Measurements from ENCODE around the gene ACSL3.

Gene ACSL3
- long read RNA-seq, full-length matches to known transcripts: 216 of 277 reads
- long read RNA-seq, partial matches to known transcripts: 22 of 277 reads
- long read RNA-seq, other reads (novel, unspliced or antisense): 39 of 277 reads

DNA sequence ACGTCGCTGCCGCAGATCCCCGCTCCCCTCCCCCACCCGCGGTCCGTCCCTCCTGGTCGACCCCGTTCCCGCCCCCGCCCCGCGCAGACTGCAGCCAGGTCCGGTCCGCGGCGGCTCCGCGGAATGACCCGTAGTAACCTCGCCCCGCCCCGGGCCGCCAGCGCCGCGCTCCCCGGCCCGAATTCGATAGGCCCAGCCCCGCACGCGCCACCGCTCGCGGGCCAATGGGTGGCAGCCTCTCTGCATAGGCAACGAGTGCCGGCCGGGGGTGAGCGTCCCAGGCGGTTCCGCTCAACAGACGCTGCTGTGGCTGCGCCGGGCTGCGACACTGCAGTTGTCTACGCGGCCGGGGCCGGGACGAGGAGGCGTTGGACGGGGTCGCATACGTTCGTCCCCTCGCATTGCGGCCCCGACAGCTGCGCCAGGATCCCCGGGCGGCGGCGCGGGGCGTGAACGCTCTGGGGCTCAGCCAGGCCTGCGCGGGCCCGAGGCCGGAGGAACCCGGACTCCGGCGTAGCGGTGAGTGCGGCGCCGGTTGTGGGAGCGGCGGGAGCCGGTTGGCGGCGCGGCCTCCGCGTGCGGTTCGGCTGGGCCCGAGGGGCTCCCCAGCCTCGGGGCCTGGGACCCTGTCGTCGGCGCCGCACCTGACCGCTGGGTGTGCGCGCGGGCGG, at the start of gene ACSL3:
TSS of gene ACSL3 (plus strand) at position 297 of the 671 bp plus-strand sequence. CDS start 47,737 bp downstream, outside the sequence.
- peak within 1 kb of the TSS; percentile 73 for H3K27ac ChIP-seq (replicated peaks)
- TF ChIP-seq SPI1 (IDR thresholded peaks at IDR 0.05; ENCODE audit: borderline replicate concordance, low read depth) (peak; percentile 40; the same call in 1 of the 2 replicates), GABPA (IDR thresholded peaks at IDR 0.05; ENCODE audit: low read depth) (no peak), POLR2AphosphoS5 (IDR thresholded peaks at IDR 0.05; ENCODE audit: low read depth) (peak; percentile 92; the same call in 1 of the 2 replicates)
- TF ChIP-seq, protein P1, sequence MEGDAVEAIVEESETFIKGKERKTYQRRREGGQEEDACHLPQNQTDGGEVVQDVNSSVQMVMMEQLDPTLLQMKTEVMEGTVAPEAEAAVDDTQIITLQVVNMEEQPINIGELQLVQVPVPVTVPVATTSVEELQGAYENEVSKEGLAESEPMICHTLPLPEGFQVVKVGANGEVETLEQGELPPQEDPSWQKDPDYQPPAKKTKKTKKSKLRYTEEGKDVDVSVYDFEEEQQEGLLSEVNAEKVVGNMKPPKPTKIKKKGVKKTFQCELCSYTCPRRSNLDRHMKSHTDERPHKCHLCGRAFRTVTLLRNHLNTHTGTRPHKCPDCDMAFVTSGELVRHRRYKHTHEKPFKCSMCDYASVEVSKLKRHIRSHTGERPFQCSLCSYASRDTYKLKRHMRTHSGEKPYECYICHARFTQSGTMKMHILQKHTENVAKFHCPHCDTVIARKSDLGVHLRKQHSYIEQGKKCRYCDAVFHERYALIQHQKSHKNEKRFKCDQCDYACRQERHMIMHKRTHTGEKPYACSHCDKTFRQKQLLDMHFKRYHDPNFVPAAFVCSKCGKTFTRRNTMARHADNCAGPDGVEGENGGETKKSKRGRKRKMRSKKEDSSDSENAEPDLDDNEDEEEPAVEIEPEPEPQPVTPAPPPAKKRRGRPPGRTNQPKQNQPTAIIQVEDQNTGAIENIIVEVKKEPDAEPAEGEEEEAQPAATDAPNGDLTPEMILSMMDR (IDR thresholded peaks at IDR 0.05; ENCODE audit: insufficient read depth, low read length): no peak
- TF ChIP-seq, protein P2, sequence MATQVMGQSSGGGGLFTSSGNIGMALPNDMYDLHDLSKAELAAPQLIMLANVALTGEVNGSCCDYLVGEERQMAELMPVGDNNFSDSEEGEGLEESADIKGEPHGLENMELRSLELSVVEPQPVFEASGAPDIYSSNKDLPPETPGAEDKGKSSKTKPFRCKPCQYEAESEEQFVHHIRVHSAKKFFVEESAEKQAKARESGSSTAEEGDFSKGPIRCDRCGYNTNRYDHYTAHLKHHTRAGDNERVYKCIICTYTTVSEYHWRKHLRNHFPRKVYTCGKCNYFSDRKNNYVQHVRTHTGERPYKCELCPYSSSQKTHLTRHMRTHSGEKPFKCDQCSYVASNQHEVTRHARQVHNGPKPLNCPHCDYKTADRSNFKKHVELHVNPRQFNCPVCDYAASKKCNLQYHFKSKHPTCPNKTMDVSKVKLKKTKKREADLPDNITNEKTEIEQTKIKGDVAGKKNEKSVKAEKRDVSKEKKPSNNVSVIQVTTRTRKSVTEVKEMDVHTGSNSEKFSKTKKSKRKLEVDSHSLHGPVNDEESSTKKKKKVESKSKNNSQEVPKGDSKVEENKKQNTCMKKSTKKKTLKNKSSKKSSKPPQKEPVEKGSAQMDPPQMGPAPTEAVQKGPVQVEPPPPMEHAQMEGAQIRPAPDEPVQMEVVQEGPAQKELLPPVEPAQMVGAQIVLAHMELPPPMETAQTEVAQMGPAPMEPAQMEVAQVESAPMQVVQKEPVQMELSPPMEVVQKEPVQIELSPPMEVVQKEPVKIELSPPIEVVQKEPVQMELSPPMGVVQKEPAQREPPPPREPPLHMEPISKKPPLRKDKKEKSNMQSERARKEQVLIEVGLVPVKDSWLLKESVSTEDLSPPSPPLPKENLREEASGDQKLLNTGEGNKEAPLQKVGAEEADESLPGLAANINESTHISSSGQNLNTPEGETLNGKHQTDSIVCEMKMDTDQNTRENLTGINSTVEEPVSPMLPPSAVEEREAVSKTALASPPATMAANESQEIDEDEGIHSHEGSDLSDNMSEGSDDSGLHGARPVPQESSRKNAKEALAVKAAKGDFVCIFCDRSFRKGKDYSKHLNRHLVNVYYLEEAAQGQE (IDR thresholded peaks at IDR 0.05; ENCODE audit: insufficient replicate concordance, low read depth): peak; percentile 74
- no peaks in the 10 kb centered on the region for H3K27me3 ChIP-seq (ENCODE audit: insufficient read depth, poor library complexity, severe bottlenecking)
- peak within 1 kb of the TSS; percentile 90 for H3K4me3 ChIP-seq (replicated peaks; ENCODE audit: insufficient read depth, low read length)
- peak; percentile 73 to 94 for DNase-seq (ENCODE audit: low read depth in 1 of 2, low spot score in 1 of 2)

DNA sequence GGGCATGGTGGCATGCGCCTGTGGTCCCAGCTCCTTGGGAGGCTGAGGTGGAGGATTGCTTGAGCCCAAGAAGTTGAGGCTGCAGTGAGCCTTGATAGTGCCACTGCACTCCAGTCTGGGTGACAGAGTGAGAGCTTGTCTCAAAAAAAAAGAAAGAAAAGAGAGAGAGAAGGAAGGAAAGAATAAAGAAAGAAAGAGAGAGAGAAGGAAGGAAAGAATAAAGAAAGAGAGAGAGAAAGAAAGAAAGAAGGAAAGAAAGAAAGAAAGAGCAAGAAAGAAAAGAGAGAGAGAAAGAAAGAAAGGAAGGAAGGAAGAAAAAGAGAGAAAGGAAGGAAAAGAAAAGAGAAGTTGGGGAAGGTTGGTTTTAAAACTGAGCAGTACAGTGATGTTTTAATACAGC, 49.0 kb upstream of the ACSL3 start:
- H3K27me3 ChIP-seq (ENCODE audit: insufficient read depth, poor library complexity, severe bottlenecking): no peaks in the 10 kb centered on the region
- H3K27ac ChIP-seq (replicated peaks): no peak overlapping the region
- DNase-seq (ENCODE audit: low read depth in 1 of 2, low spot score in 1 of 2): no peak
- TF ChIP-seq SPI1 (IDR thresholded peaks at IDR 0.05; ENCODE audit: borderline replicate concordance, low read depth) (no peak), POLR2AphosphoS5 (IDR thresholded peaks at IDR 0.05; ENCODE audit: low read depth) (no peak), GABPA (IDR thresholded peaks at IDR 0.05; ENCODE audit: low read depth) (no peak)
- TF ChIP-seq, protein P1 (IDR thresholded peaks at IDR 0.05; ENCODE audit: insufficient read depth, low read length): no peak
- TF ChIP-seq, protein P2 (IDR thresholded peaks at IDR 0.05; ENCODE audit: insufficient replicate concordance, low read depth): no peak
- no peak overlapping the region for H3K4me3 ChIP-seq (replicated peaks; ENCODE audit: insufficient read depth, low read length)

DNA sequence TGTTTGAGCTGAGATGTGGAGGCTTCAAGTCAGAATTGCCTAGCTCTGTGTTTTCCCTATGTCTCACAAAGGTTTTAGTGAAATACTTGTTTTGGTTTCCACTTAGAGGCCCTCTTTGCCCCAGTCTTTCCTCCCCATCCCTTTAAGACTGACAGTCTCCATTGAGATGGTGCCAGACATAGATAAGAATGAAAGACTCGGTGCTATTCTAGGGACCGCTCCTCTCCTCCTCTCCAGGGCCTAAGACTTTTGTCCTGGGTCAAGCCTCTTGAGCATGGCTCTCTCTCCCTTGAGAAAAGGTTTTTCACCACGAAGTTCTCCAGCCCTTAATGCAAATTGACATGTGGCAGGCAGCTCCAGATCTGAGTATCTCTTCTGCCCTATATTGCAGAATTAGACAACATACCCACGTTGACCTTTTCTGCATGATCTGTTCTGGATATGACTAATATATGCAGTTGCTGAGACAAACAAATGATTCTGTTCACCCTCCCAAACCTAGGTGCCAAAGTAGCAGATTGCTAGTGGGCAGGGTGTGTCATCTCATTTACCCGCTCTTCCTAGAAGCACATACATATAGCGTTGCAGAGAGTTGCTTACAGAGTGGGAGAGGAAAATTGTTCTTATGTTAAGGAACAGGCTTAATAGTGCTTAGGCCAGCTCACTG, 47.5 kb upstream of the ACSL3 start:
- DNase-seq (ENCODE audit: low read depth in 1 of 2, low spot score in 1 of 2): no peak
- TF ChIP-seq, protein P2 (IDR thresholded peaks at IDR 0.05; ENCODE audit: insufficient replicate concordance, low read depth): no peak
- no peak for TF ChIP-seq POLR2AphosphoS5 (IDR thresholded peaks at IDR 0.05; ENCODE audit: low read depth)
- no peak for TF ChIP-seq GABPA (IDR thresholded peaks at IDR 0.05; ENCODE audit: low read depth)
- no peak for TF ChIP-seq SPI1 (IDR thresholded peaks at IDR 0.05; ENCODE audit: borderline replicate concordance, low read depth)
- TF ChIP-seq, protein P1 (IDR thresholded peaks at IDR 0.05; ENCODE audit: insufficient read depth, low read length): no peak
- Histone ChIP-seq H3K27ac (replicated peaks) (no peak overlapping the region), H3K27me3 (ENCODE audit: insufficient read depth, poor library complexity, severe bottlenecking) (no peaks in the 10 kb centered on the region), H3K4me3 (replicated peaks; ENCODE audit: insufficient read depth, low read length) (no peak overlapping the region)
